Measurements from ENCODE around the gene PIK3R6.

PIK3R6 gene

DNA sequence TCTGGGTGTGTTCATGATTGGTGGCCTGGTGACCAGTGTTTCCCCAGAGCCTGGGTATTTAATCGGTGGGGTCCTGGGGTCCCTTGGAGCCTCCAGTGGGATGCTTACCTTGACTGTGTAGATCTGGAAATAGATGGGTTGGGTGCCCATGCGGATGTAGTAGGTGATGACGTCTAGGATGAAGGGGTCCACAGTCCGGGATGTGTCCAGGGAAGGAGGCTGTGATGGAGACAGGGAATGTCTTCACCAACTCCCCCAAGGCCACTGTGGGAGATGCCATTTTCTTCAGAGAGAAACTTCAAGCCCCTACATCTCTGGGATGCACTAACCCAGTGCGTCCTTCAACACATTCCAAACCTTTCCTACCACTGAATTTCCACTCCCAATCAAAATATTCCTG lies 44.2 kb downstream of the PIK3R6 start:
- H3K36me3 ChIP-seq (ENCODE audit: control insufficient read depth, low read length) = no peaks in the 10 kb centered on the region
- H3K4me2 ChIP-seq (ENCODE audit: low read length) = no peak overlapping the region
- H3K9me3 ChIP-seq (ENCODE audit: control insufficient read depth, insufficient read depth, low read length) = peaks cover 6% of the 10 kb centered on the region
- H3K4me3 ChIP-seq (ENCODE audit: low read length) = no peak overlapping the region
- no peaks in the 10 kb centered on the region for H3K9me2 ChIP-seq (replicated peaks; ENCODE audit: control insufficient read depth, low read length)
- H3K4me1 ChIP-seq (ENCODE audit: control insufficient read depth, low read length) = no peaks in the 10 kb centered on the region
- H3F3A ChIP-seq (ENCODE audit: control insufficient read depth, insufficient read depth) = no peaks in the 10 kb centered on the region
- TF ChIP-seq EZH2phosphoT487 (IDR thresholded peaks at IDR 0.05; ENCODE audit: borderline replicate concordance, low read length) (no peak), CTCF (IDR thresholded peaks at IDR 0.05; ENCODE audit: low read depth, low read length, poor library complexity, severe bottlenecking) (no peak)
- no peaks in the 10 kb centered on the region for H4K20me1 ChIP-seq (ENCODE audit: control insufficient read depth, insufficient read depth, low read depth, low read length)
- no peaks in the 10 kb centered on the region for H3K79me2 ChIP-seq (ENCODE audit: control insufficient read depth, low read length)
- H3K27me3 ChIP-seq (ENCODE audit: control insufficient read depth, low read length) = no peaks in the 10 kb centered on the region
- H3K27ac ChIP-seq (ENCODE audit: low read depth, low read length) = no peak overlapping the region

- Histone ChIP-seq H3K79me2 (ENCODE audit: control insufficient read depth, low read length) (no peaks in the 10 kb centered on the region), H3K9me3 (ENCODE audit: control insufficient read depth, insufficient read depth, low read length) (peaks cover 6% of the 10 kb centered on the region), H3K4me3 (ENCODE audit: low read length) (no peak overlapping the region), H3K27me3 (ENCODE audit: control insufficient read depth, low read length) (no peaks in the 10 kb centered on the region), H3K9me2 (replicated peaks; ENCODE audit: control insufficient read depth, low read length) (no peaks in the 10 kb centered on the region), H4K20me1 (ENCODE audit: control insufficient read depth, insufficient read depth, low read depth, low read length) (no peaks in the 10 kb centered on the region), H3K4me1 (ENCODE audit: control insufficient read depth, low read length) (no peaks in the 10 kb centered on the region), H3K36me3 (ENCODE audit: control insufficient read depth, low read length) (no peaks in the 10 kb centered on the region), H3K27ac (ENCODE audit: low read depth, low read length) (no peak overlapping the region), H3K4me2 (ENCODE audit: low read length) (no peak overlapping the region), H3F3A (ENCODE audit: control insufficient read depth, insufficient read depth) (no peaks in the 10 kb centered on the region)
- no peak for TF ChIP-seq CTCF (IDR thresholded peaks at IDR 0.05; ENCODE audit: low read depth, low read length, poor library complexity, severe bottlenecking)
- TF ChIP-seq EZH2phosphoT487 (IDR thresholded peaks at IDR 0.05; ENCODE audit: borderline replicate concordance, low read length) = no peak
Measured at GRCh38 chr17:8822401-8823035, 45.0 kb downstream of the PIK3R6 start.

- no peak overlapping the region for H3K4me3 ChIP-seq (ENCODE audit: low read length)
- H3K79me2 ChIP-seq (ENCODE audit: control insufficient read depth, low read length) = no peaks in the 10 kb centered on the region
- no peak for TF ChIP-seq EZH2phosphoT487 (IDR thresholded peaks at IDR 0.05; ENCODE audit: borderline replicate concordance, low read length)
- TF ChIP-seq CTCF (IDR thresholded peaks at IDR 0.05; ENCODE audit: low read depth, low read length, poor library complexity, severe bottlenecking) = no peak
- peaks cover 6% of the 10 kb centered on the region for H3K9me3 ChIP-seq (ENCODE audit: control insufficient read depth, insufficient read depth, low read length)
- no peaks in the 10 kb centered on the region for H3K9me2 ChIP-seq (replicated peaks; ENCODE audit: control insufficient read depth, low read length)
- no peaks in the 10 kb centered on the region for H3F3A ChIP-seq (ENCODE audit: control insufficient read depth, insufficient read depth)
- H4K20me1 ChIP-seq (ENCODE audit: control insufficient read depth, insufficient read depth, low read depth, low read length) = no peaks in the 10 kb centered on the region
- no peak overlapping the region for H3K4me2 ChIP-seq (ENCODE audit: low read length)
- H3K36me3 ChIP-seq (ENCODE audit: control insufficient read depth, low read length) = no peaks in the 10 kb centered on the region
- no peaks in the 10 kb centered on the region for H3K27me3 ChIP-seq (ENCODE audit: control insufficient read depth, low read length)
- no peaks in the 10 kb centered on the region for H3K4me1 ChIP-seq (ENCODE audit: control insufficient read depth, low read length)
- no peak overlapping the region for H3K27ac ChIP-seq (ENCODE audit: low read depth, low read length)
Measured at GRCh38 chr17:8821446-8822105, 45.9 kb downstream of the PIK3R6 start.

Measured in DOHH2 (cell line).